A549 treated with AZD9567 at 1 μM for 4 hours (cell line): ENCODE results near the gene HIP1R. TPM values are rescaled to one million over a fixed set of nuclear protein-coding genes. Genes with fewer than 3 reads are reported as not detected.

Experiments
- total RNA-seq: library from RNA; stranded (reverse); fragments of 200-300 nt; extraction: Qiagen RNA extraction; gene quantifications from 5 replicates; pipeline ENCODE4 v1.2.3, GENCODE V29; 2022; ENCODE audit not compliant: insufficient read depth

Gene HIP1R
- 20.1 to 27.4 TPM (median 23.5 TPM) in 5 replicates for total RNA-seq

GRCh38 chr12:122834921-122835749, at the start of gene HIP1R:
Gene HIP1R (plus strand): TSS chr12:122835457. CDS start chr12:122835551, 94 bp downstream.

GRCh38 chr12:122895704-122896636, 60.7 kb downstream of the HIP1R start, which contains the start of gene VPS37B:
Gene VPS37B (minus strand): TSS chr12:122896124. CDS start chr12:122896062, 62 bp downstream.

Other genes starting within 250 kb of the HIP1R start
- gene HCAR2, start 132.1 kb upstream of the HIP1R start, total RNA-seq: 0.06 to 0.08 TPM in 2 of 5 replicates, not detected in the others
- gene HCAR3, start 118.6 kb upstream of the HIP1R start, total RNA-seq: 0.06 TPM in 1 of 5 replicates, not detected in the others
- 0.02 to 0.03 TPM (median 0.02 TPM) in 3 of 5 replicates, not detected in the others for gene HCAR1, start 104.6 kb upstream of the HIP1R start, total RNA-seq
- 51.6 to 66.6 TPM (median 53.2 TPM) in 5 replicates for gene DENR, start 82.6 kb upstream of the HIP1R start, total RNA-seq
- gene CCDC62, start 60.9 kb upstream of the HIP1R start, total RNA-seq: 0.03 to 0.08 TPM (median 0.06 TPM) in 4 of 5 replicates, not detected in the other
- gene VPS37B, start 60.7 kb downstream of the HIP1R start, total RNA-seq: 25.5 to 27.5 TPM (median 26.6 TPM) in 5 replicates
- 8.1 to 9.3 TPM (median 8.8 TPM) in 5 replicates for gene ABCB9, start 131.0 kb downstream of the HIP1R start, total RNA-seq
- gene OGFOD2, start 139.8 kb downstream of the HIP1R start, total RNA-seq: 9.0 to 17.5 TPM (median 16.6 TPM) in 5 replicates
- gene ARL6IP4, start 145.2 kb downstream of the HIP1R start, total RNA-seq: 195 to 258 TPM (median 249 TPM) in 5 replicates